ENCODE results near the gene PRDM16.

The PRDM16 gene

GRCh38 chr1:3036447-3037280, 32.3 kb upstream of the PRDM16 start:
- Histone ChIP-seq H3K9ac (ENCODE audit: low read depth, low read length) (no peak overlapping the region), H3K36me3 (ENCODE audit: insufficient read depth, low read length) (no peaks in the 10 kb centered on the region), H3K9me3 (ENCODE audit: control insufficient read depth, insufficient read depth, low read length) (no peaks in the 10 kb centered on the region), H3K4me1 (ENCODE audit: insufficient read depth, low read length) (no peaks in the 10 kb centered on the region)

- Histone ChIP-seq H3K4me1 (ENCODE audit: insufficient read depth, low read length) (no peaks in the 10 kb centered on the region), H3K9ac (ENCODE audit: low read depth, low read length) (no peak overlapping the region), H3K9me3 (ENCODE audit: control insufficient read depth, insufficient read depth, low read length) (no peaks in the 10 kb centered on the region), H3K36me3 (ENCODE audit: insufficient read depth, low read length) (no peaks in the 10 kb centered on the region)
Observed at GRCh38 chr1:3037281-3038040, 31.5 kb upstream of the PRDM16 start.

- Histone ChIP-seq H3K9me3 (ENCODE audit: control insufficient read depth, insufficient read depth, low read length) (no peaks in the 10 kb centered on the region), H3K4me1 (ENCODE audit: insufficient read depth, low read length) (no peaks in the 10 kb centered on the region), H3K9ac (ENCODE audit: low read depth, low read length) (no peak overlapping the region), H3K36me3 (ENCODE audit: insufficient read depth, low read length) (no peaks in the 10 kb centered on the region)
Observed at GRCh38 chr1:3038113-3038551, 30.9 kb upstream of the PRDM16 start.

GRCh38 chr1:3038571-3039181, 30.3 kb upstream of the PRDM16 start:
- H3K36me3 ChIP-seq (ENCODE audit: insufficient read depth, low read length) = no peaks in the 10 kb centered on the region
- H3K9me3 ChIP-seq (ENCODE audit: control insufficient read depth, insufficient read depth, low read length) = no peaks in the 10 kb centered on the region
- no peak overlapping the region for H3K9ac ChIP-seq (ENCODE audit: low read depth, low read length)
- H3K4me1 ChIP-seq (ENCODE audit: insufficient read depth, low read length) = no peaks in the 10 kb centered on the region

- Histone ChIP-seq H3K4me1 (ENCODE audit: insufficient read depth, low read length) (no peaks in the 10 kb centered on the region), H3K9me3 (ENCODE audit: control insufficient read depth, insufficient read depth, low read length) (no peaks in the 10 kb centered on the region), H3K9ac (ENCODE audit: low read depth, low read length) (no peak overlapping the region), H3K36me3 (ENCODE audit: insufficient read depth, low read length) (no peaks in the 10 kb centered on the region)
Observed at GRCh38 chr1:3040004-3040403, 29.0 kb upstream of the PRDM16 start.

GRCh38 chr1:3042481-3042880, 26.5 kb upstream of the PRDM16 start:
- no peaks in the 10 kb centered on the region for H3K4me1 ChIP-seq (ENCODE audit: insufficient read depth, low read length)
- no peak overlapping the region for H3K9ac ChIP-seq (ENCODE audit: low read depth, low read length)
- H3K9me3 ChIP-seq (ENCODE audit: control insufficient read depth, insufficient read depth, low read length) = no peaks in the 10 kb centered on the region
- no peaks in the 10 kb centered on the region for H3K36me3 ChIP-seq (ENCODE audit: insufficient read depth, low read length)

- Histone ChIP-seq H3K4me1 (ENCODE audit: insufficient read depth, low read length) (no peaks in the 10 kb centered on the region), H3K36me3 (ENCODE audit: insufficient read depth, low read length) (no peaks in the 10 kb centered on the region), H3K9ac (ENCODE audit: low read depth, low read length) (no peak overlapping the region), H3K9me3 (ENCODE audit: control insufficient read depth, insufficient read depth, low read length) (no peaks in the 10 kb centered on the region)
Observed at GRCh38 chr1:3049164-3049563, 19.8 kb upstream of the PRDM16 start.

GRCh38 chr1:3049905-3050304, 19.1 kb upstream of the PRDM16 start:
- no peaks in the 10 kb centered on the region for H3K4me1 ChIP-seq (ENCODE audit: insufficient read depth, low read length)
- H3K9me3 ChIP-seq (ENCODE audit: control insufficient read depth, insufficient read depth, low read length) = no peaks in the 10 kb centered on the region
- H3K9ac ChIP-seq (ENCODE audit: low read depth, low read length) = no peak overlapping the region
- H3K36me3 ChIP-seq (ENCODE audit: insufficient read depth, low read length) = no peaks in the 10 kb centered on the region

GRCh38 chr1:3050603-3051002, 18.4 kb upstream of the PRDM16 start:
- Histone ChIP-seq H3K9me3 (ENCODE audit: control insufficient read depth, insufficient read depth, low read length) (no peaks in the 10 kb centered on the region), H3K9ac (ENCODE audit: low read depth, low read length) (no peak overlapping the region), H3K36me3 (ENCODE audit: insufficient read depth, low read length) (no peaks in the 10 kb centered on the region), H3K4me1 (ENCODE audit: insufficient read depth, low read length) (no peaks in the 10 kb centered on the region)

- no peaks in the 10 kb centered on the region for H3K9me3 ChIP-seq (ENCODE audit: control insufficient read depth, insufficient read depth, low read length)
- H3K9ac ChIP-seq (ENCODE audit: low read depth, low read length) = no peak overlapping the region
- H3K4me1 ChIP-seq (ENCODE audit: insufficient read depth, low read length) = no peaks in the 10 kb centered on the region
- H3K36me3 ChIP-seq (ENCODE audit: insufficient read depth, low read length) = no peaks in the 10 kb centered on the region
Observed at GRCh38 chr1:3051270-3052268, 17.4 kb upstream of the PRDM16 start.

- no peak overlapping the region for H3K9ac ChIP-seq (ENCODE audit: low read depth, low read length)
- no peaks in the 10 kb centered on the region for H3K36me3 ChIP-seq (ENCODE audit: insufficient read depth, low read length)
- H3K4me1 ChIP-seq (ENCODE audit: insufficient read depth, low read length) = no peaks in the 10 kb centered on the region
- no peaks in the 10 kb centered on the region for H3K9me3 ChIP-seq (ENCODE audit: control insufficient read depth, insufficient read depth, low read length)
Observed at GRCh38 chr1:3052501-3052900, 16.5 kb upstream of the PRDM16 start.

GRCh38 chr1:3053366-3053980, 15.5 kb upstream of the PRDM16 start:
- Histone ChIP-seq H3K9me3 (ENCODE audit: control insufficient read depth, insufficient read depth, low read length) (no peaks in the 10 kb centered on the region), H3K36me3 (ENCODE audit: insufficient read depth, low read length) (no peaks in the 10 kb centered on the region), H3K9ac (ENCODE audit: low read depth, low read length) (no peak overlapping the region), H3K4me1 (ENCODE audit: insufficient read depth, low read length) (no peaks in the 10 kb centered on the region)

- Histone ChIP-seq H3K9ac (ENCODE audit: low read depth, low read length) (no peak overlapping the region), H3K9me3 (ENCODE audit: control insufficient read depth, insufficient read depth, low read length) (no peaks in the 10 kb centered on the region), H3K36me3 (ENCODE audit: insufficient read depth, low read length) (no peaks in the 10 kb centered on the region), H3K4me1 (ENCODE audit: insufficient read depth, low read length) (no peaks in the 10 kb centered on the region)
Observed at GRCh38 chr1:3053986-3054385, 15.0 kb upstream of the PRDM16 start.
